SU-DHL-6 (cell line): ENCODE data around the gene CRADD.
"Not testable (repeated sequence)": the region's sequence is repeated elsewhere in the genome, so short reads cannot be mapped to it uniquely, and the experiment has no call there.

ENCODE experiments used
- H2AFZ ChIP-seq: fragments of 200-600 bp; sonication (generic); 2 replicates; pipeline ENCODE4 v1.6.1; 2014; ENCODE audit warnings: low read depth, mild to moderate bottlenecking, moderate library complexity, mixed read lengths, antibody characterized with exemption, low read length; ENCODE audit not compliant: severe bottlenecking
- H3F3A ChIP-seq: fragments of 200-600 bp; shearing (Covaris generic); 2 replicates; pipeline ENCODE4 v1.6.0; 2016; ENCODE audit warnings: antibody characterized with exemption, mild to moderate bottlenecking; ENCODE audit not compliant: insufficient read depth
- H3K27ac ChIP-seq: fragments of 200-600 bp; sonication (generic); 2 replicates; pipeline ENCODE4 v1.5.1; 2016; ENCODE audit warnings: low read depth, mild to moderate bottlenecking, low read length, moderate library complexity, mixed read lengths
- H3K27me3 ChIP-seq: fragments of 200-600 bp; sonication (generic), shearing (Covaris generic); 2 replicates; pipeline ENCODE4 v1.6.0; 2014; ENCODE audit warnings: mild to moderate bottlenecking, low read length
- H3K36me3 ChIP-seq: fragments of 200-600 bp; sonication (generic); 2 replicates; pipeline ENCODE4 v1.6.1; 2014; ENCODE audit warnings: mild to moderate bottlenecking, low read length, mixed read lengths
- H3K4me2 ChIP-seq: fragments of 300-600, 200-600 bp; shearing (Covaris generic), sonication (generic); 2 replicates; pipeline ENCODE4 v1.6.0; 2014; ENCODE audit warnings: low read length, low read depth, mild to moderate bottlenecking; ENCODE audit not compliant: poor library complexity, severe bottlenecking
- H3K4me3 ChIP-seq: fragments of 200-600 bp; sonication (generic); 2 replicates; pipeline ENCODE4 v1.5.1; 2014; ENCODE audit warnings: antibody characterized with exemption, low read length, mild to moderate bottlenecking, mixed read lengths; ENCODE audit not compliant: insufficient read depth, poor library complexity, severe bottlenecking
- H3K79me2 ChIP-seq: fragments of 200-600 bp; sonication (generic); 2 replicates; pipeline ENCODE4 v1.6.1; 2014; ENCODE audit warnings: mild to moderate bottlenecking, low read length, moderate library complexity; ENCODE audit not compliant: insufficient read depth
- H3K9ac ChIP-seq: fragments of 200-600 bp; sonication (generic); 2 replicates; pipeline ENCODE4 v1.7.0; 2014; ENCODE audit warnings: mild to moderate bottlenecking, low read length
- H3K9me2 ChIP-seq: fragments of 200-600 bp; sonication (generic); replicated peaks from 2 replicates; pipeline ENCODE4 v1.6.1; 2014; ENCODE audit warnings: low read length; ENCODE audit not compliant: insufficient read depth
- H3K9me3 ChIP-seq: fragments of 200-600 bp; sonication (generic); 2 replicates; pipeline ENCODE4 v1.6.1; 2014; ENCODE audit warnings: low read length, mixed read lengths; ENCODE audit not compliant: insufficient read depth
- H4K20me1 ChIP-seq: fragments of 200-600 bp; sonication (generic); 2 replicates; pipeline ENCODE4 v1.6.1; 2014; ENCODE audit warnings: low read depth, mild to moderate bottlenecking, antibody characterized with exemption, low read length, moderate library complexity, mixed read lengths
- EZH2phosphoT487 ChIP-seq: fragments of 200-600 bp; sonication (generic), shearing (Covaris generic); conservative IDR thresholded peaks from 2 replicates; pipeline ENCODE4 v1.6.1; 2018; ENCODE audit warnings: mild to moderate bottlenecking, antibody characterized with exemption, low read length, moderate library complexity, mixed read lengths
- TF ChIP-seq, protein P1 (sequence below): fragments of 200-600 bp; sonication (generic); IDR thresholded peaks from one replicate; pipeline ENCODE4 v1.5.1; 2017; ENCODE audit warnings: antibody characterized with exemption, mild to moderate bottlenecking, low read length, moderate library complexity; ENCODE audit not compliant: insufficient read depth, poor library complexity, severe bottlenecking

CRADD gene

DNA sequence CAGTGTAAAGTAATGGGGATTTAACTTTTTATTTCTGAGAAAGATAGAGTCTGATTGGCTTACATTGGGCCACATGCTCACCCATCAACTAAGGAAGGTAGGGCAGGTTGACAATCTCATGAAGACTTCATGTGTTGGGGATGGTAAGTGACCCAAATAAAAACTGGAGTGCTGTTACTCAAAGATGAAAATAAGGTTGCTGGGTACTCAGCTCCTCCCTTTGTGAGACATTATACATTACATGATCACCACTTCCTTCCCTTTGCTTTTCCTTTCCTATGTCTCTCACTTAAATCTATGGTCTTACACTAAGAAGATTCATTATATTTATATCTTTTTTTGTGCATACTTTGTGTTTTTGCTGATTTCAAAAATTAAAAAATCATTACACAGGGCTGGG is 247.2 kb downstream of the CRADD start:
- Histone ChIP-seq H3K4me3 (no peak overlapping the region), H3K9me2 (no peaks in the 10 kb centered on the region), H3F3A (no peaks in the 10 kb centered on the region), H3K9ac (no peak overlapping the region), H4K20me1 (no peaks in the 10 kb centered on the region), H3K27me3 (no peaks in the 10 kb centered on the region), H3K79me2 (no peaks in the 10 kb centered on the region), H3K9me3 (no peaks in the 10 kb centered on the region), H3K4me2 (no peak overlapping the region), H3K27ac (no peak overlapping the region), H2AFZ (no peak overlapping the region), H3K36me3 (no peaks in the 10 kb centered on the region)
- TF ChIP-seq, protein P1, sequence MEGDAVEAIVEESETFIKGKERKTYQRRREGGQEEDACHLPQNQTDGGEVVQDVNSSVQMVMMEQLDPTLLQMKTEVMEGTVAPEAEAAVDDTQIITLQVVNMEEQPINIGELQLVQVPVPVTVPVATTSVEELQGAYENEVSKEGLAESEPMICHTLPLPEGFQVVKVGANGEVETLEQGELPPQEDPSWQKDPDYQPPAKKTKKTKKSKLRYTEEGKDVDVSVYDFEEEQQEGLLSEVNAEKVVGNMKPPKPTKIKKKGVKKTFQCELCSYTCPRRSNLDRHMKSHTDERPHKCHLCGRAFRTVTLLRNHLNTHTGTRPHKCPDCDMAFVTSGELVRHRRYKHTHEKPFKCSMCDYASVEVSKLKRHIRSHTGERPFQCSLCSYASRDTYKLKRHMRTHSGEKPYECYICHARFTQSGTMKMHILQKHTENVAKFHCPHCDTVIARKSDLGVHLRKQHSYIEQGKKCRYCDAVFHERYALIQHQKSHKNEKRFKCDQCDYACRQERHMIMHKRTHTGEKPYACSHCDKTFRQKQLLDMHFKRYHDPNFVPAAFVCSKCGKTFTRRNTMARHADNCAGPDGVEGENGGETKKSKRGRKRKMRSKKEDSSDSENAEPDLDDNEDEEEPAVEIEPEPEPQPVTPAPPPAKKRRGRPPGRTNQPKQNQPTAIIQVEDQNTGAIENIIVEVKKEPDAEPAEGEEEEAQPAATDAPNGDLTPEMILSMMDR, result no peak
- no peak for TF ChIP-seq EZH2phosphoT487

DNA sequence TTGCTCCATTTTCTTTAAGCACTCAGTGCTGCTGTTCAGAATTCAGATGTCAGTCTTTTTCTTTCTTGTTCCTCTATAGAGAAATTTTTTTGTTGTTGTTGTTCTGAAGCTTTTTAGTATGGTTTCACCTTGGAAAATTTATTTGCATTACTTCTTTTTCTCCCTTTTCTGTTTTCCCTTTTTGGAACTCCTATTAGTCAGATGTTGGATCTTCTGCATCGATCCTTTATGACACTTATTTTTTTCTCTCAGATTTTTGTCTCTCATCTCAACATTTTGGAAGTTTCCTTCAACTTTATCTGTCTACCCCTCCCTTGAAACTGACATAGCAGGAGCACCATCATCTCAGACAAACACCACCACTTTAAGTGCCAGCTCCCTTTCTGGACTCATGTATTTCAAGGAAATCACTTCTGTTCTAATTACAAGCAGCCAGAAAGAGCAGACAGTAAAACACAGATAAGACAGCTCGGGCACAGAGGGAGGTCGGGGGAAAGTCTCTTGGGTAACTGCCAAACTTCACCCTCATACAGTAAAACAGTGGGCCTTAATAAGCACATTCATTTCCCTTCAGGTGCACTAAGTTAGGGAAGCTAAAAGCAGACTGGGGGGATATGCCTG is 248.5 kb downstream of the CRADD start:
- no peaks in the 10 kb centered on the region for H3K27me3 ChIP-seq
- no peaks in the 10 kb centered on the region for H3K9me2 ChIP-seq
- H3K4me3 ChIP-seq, result no peak overlapping the region
- TF ChIP-seq EZH2phosphoT487, result no peak
- TF ChIP-seq, protein P1, result no peak
- H2AFZ ChIP-seq, result no peak overlapping the region
- H3K9me3 ChIP-seq, result no peaks in the 10 kb centered on the region
- H3K79me2 ChIP-seq, result no peaks in the 10 kb centered on the region
- no peak overlapping the region for H3K9ac ChIP-seq
- H3K36me3 ChIP-seq, result no peaks in the 10 kb centered on the region
- H3K4me2 ChIP-seq, result no peak overlapping the region
- no peaks in the 10 kb centered on the region for H3F3A ChIP-seq
- H3K27ac ChIP-seq, result no peak overlapping the region
- H4K20me1 ChIP-seq, result no peaks in the 10 kb centered on the region

DNA sequence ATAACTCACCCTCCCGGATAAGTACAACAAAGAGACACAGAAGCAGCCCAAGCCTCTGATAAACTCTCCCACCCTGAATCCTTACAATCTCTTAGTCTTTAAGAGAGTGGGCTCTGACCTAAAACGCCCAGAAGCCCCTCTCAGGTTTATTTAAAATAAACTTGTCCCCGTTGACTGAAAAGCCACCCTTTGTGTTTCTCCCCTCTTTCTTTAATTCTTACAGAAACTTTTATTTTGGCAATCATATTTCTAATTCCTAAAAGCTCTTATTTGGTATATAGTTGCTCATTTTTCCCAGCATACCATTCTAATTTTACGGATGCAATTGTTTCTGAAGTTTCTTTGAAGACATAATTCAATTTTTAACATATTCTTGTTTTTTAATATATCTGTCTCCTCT is 249.1 kb downstream of the CRADD start:
- H3K79me2 ChIP-seq, result no peaks in the 10 kb centered on the region
- H2AFZ ChIP-seq, result no peak overlapping the region
- no peaks in the 10 kb centered on the region for H3K36me3 ChIP-seq
- TF ChIP-seq, protein P1, result no peak
- no peak for TF ChIP-seq EZH2phosphoT487
- no peaks in the 10 kb centered on the region for H3K27me3 ChIP-seq
- no peak overlapping the region for H3K9ac ChIP-seq
- H3K9me2 ChIP-seq, result no peaks in the 10 kb centered on the region
- no peak overlapping the region for H3K4me3 ChIP-seq
- H3K9me3 ChIP-seq, result no peaks in the 10 kb centered on the region
- no peaks in the 10 kb centered on the region for H4K20me1 ChIP-seq
- no peaks in the 10 kb centered on the region for H3F3A ChIP-seq
- no peak overlapping the region for H3K27ac ChIP-seq
- H3K4me2 ChIP-seq, result no peak overlapping the region

DNA sequence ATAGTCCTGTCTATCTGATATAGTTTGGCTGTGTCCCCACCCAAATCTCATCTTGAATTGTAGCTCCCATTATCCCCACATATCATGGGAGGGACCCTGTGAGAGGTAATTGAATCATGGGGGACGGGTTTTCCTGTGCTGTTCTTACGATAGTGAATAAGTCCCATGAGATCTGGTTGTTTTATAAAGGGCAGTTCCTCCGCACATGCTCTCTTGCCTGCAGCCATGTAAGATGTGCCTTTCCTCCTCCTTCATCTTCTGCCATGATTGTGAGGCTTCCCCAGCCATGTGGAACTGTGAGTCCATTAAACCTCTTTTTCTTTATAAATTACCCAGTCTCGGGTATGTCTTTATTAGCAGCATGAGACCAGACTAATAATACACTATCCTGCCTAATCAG is 251.9 kb downstream of the CRADD start:
- not testable (repeated sequence) for H3K4me3 ChIP-seq, H3K4me2 ChIP-seq, H3K36me3 ChIP-seq, H3K9ac ChIP-seq, H4K20me1 ChIP-seq, H3K27ac ChIP-seq, H3K27me3 ChIP-seq, H3K9me3 ChIP-seq, H3K9me2 ChIP-seq, H3K79me2 ChIP-seq, H2AFZ ChIP-seq, H3F3A ChIP-seq
